GM23248 (cell line): ENCODE data around the gene NID2.

ENCODE experiments used
- EZH2 ChIP-seq: fragments of 200-600 bp; sonication (generic); IDR thresholded peaks from 2 replicates; pipeline ENCODE4 v1.6.1; 2018; ENCODE audit warnings: antibody characterized with exemption, mild to moderate bottlenecking; ENCODE audit not compliant: insufficient read depth, poor library complexity, severe bottlenecking
- EZH2phosphoT487 ChIP-seq: fragments of 200-600 bp; sonication (generic); IDR thresholded peaks from 2 replicates; pipeline ENCODE4 v1.6.1; 2018; ENCODE audit warnings: antibody characterized with exemption, moderate library complexity, mild to moderate bottlenecking, low read depth; ENCODE audit not compliant: insufficient read depth

DNA sequence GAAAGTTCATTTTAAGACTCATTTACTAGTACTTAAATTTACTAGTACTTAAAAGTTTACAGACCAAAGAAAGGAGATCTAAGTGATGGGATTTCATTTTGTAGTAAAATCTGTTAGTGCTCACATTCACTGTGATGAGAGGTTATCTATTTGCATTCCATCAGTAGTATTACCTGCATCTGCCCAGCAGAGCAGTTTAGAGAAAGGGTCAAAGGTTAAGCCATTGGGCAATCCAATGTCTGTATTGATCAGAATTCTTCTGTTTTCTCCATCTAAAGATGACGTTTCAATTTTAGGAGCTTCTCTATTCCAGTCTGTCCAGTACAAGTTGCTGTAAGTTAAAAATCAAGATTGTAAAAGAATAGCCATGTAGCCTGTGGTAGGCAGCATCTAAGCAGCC is 61.2 kb downstream of the NID2 start:
- TF ChIP-seq EZH2 (no peak), EZH2phosphoT487 (no peak)
